Measurements from ENCODE around the gene RAB4B. TPM values are rescaled to one million over a fixed set of nuclear protein-coding genes. Genes with fewer than 3 reads are reported as not detected.

RAB4B gene
- total RNA-seq, 1 experiment from 2014 or later: 29.7 TPM

GRCh38 chr19:40759352-40759751 lies 18.7 kb upstream of the RAB4B start (continued):
- TF ChIP-seq PRDM15 (CRISPR knock-in tag; IDR thresholded peaks at IDR 0.05): no peak
- no peak for TF ChIP-seq SMAD3 (CRISPR knock-in tag; IDR thresholded peaks at IDR 0.05; ENCODE audit: borderline replicate concordance)
- TF ChIP-seq PRRX2 (CRISPR knock-in tag; IDR thresholded peaks at IDR 0.05): no peak
- TF ChIP-seq TEAD4 (CRISPR knock-in tag; IDR thresholded peaks at IDR 0.05): no peak

GRCh38 chr19:40762754-40763470 lies 15.1 kb upstream of the RAB4B start:
- H3K9me3 Mint-ChIP-seq: no peaks in the 10 kb centered on the region
- TF ChIP-seq ZNF263 (CRISPR knock-in tag; IDR thresholded peaks at IDR 0.05; ENCODE audit: low read depth) (no peak), RELA (CRISPR knock-in tag; IDR thresholded peaks at IDR 0.05; ENCODE audit: borderline replicate concordance) (no peak), CREB1 (CRISPR knock-in tag; IDR thresholded peaks at IDR 0.05) (no peak), ZNF416 (CRISPR knock-in tag; IDR thresholded peaks at IDR 0.05) (no peak), TCF7 (CRISPR knock-in tag; IDR thresholded peaks at IDR 0.05; ENCODE audit: low read depth) (no peak), FOXK1 (CRISPR knock-in tag; IDR thresholded peaks at IDR 0.05) (no peak)
- TF ChIP-seq, protein P1, sequence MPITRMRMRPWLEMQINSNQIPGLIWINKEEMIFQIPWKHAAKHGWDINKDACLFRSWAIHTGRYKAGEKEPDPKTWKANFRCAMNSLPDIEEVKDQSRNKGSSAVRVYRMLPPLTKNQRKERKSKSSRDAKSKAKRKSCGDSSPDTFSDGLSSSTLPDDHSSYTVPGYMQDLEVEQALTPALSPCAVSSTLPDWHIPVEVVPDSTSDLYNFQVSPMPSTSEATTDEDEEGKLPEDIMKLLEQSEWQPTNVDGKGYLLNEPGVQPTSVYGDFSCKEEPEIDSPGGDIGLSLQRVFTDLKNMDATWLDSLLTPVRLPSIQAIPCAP (CRISPR knock-in tag; IDR thresholded peaks at IDR 0.05): no peak
- CTCF ChIA-PET: no interaction called here
- ATAC-seq (no peak), DNase-seq (ENCODE audit: low spot score) (no peak)
- no peaks in the 10 kb centered on the region for H3K27me3 Mint-ChIP-seq (ENCODE audit: low read depth)
- H3K36me3 Mint-ChIP-seq: peaks cover 72% of the 10 kb centered on the region
- no peak overlapping the region for H3K27ac Mint-ChIP-seq
- POLR2A ChIA-PET: interaction anchor here (0.7 kb wide), 1 partner anchor 100 kb away, joined by 4 read pairs; no protein-coding TSS in a partner anchor
- no peaks in the 10 kb centered on the region for H3K4me1 Mint-ChIP-seq
- H3K4me3 Mint-ChIP-seq: no peak overlapping the region

DNA sequence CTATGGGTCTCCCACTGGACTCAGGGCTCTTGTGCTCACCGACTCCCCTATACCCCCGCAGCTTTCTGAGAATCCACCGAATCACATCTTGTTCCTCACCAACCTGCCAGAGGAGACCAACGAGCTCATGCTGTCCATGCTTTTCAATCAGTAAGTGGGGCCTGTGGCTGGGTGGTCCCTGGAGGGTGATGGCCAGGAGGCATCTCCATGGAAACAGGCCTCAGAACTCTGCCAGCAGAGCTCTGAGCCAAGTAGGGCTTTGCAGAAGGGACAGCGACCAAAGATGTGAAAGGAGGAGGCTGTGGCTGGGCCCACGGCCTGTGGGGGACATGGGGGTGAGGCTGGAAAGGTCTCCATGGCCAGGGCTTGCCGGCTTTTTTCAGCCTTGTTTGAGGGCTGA lies 14.5 kb upstream of the RAB4B start:
- no peak overlapping the region for H3K4me3 Mint-ChIP-seq
- DNase-seq (ENCODE audit: low spot score): no peak
- H3K4me1 Mint-ChIP-seq: no peaks in the 10 kb centered on the region
- no peaks in the 10 kb centered on the region for H3K27me3 Mint-ChIP-seq (ENCODE audit: low read depth)
- peaks cover 67% of the 10 kb centered on the region for H3K36me3 Mint-ChIP-seq
- POLR2A ChIA-PET: interaction anchor here (0.7 kb wide), 1 partner anchor 100 kb away, joined by 4 read pairs; no protein-coding TSS in a partner anchor
- ATAC-seq: no peak
- CTCF ChIA-PET: no interaction called here
- H3K9me3 Mint-ChIP-seq: no peaks in the 10 kb centered on the region
- H3K27ac Mint-ChIP-seq: no peak overlapping the region
- TF ChIP-seq EMX1 (CRISPR knock-in tag; IDR thresholded peaks at IDR 0.05): no peak
- TF ChIP-seq ZNF263 (CRISPR knock-in tag; IDR thresholded peaks at IDR 0.05; ENCODE audit: low read depth): no peak
- TF ChIP-seq TCF7 (CRISPR knock-in tag; IDR thresholded peaks at IDR 0.05; ENCODE audit: low read depth): no peak
- TF ChIP-seq, protein P2, sequence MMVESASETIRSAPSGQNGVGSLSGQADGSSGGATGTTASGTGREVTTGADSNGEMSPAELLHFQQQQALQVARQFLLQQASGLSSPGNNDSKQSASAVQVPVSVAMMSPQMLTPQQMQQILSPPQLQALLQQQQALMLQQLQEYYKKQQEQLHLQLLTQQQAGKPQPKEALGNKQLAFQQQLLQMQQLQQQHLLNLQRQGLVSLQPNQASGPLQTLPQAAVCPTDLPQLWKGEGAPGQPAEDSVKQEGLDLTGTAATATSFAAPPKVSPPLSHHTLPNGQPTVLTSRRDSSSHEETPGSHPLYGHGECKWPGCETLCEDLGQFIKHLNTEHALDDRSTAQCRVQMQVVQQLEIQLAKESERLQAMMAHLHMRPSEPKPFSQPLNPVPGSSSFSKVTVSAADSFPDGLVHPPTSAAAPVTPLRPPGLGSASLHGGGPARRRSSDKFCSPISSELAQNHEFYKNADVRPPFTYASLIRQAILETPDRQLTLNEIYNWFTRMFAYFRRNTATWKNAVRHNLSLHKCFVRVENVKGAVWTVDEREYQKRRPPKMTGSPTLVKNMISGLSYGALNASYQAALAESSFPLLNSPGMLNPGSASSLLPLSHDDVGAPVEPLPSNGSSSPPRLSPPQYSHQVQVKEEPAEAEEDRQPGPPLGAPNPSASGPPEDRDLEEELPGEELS (CRISPR knock-in tag; IDR thresholded peaks at IDR 0.05): no peak
- TF ChIP-seq, protein P3, sequence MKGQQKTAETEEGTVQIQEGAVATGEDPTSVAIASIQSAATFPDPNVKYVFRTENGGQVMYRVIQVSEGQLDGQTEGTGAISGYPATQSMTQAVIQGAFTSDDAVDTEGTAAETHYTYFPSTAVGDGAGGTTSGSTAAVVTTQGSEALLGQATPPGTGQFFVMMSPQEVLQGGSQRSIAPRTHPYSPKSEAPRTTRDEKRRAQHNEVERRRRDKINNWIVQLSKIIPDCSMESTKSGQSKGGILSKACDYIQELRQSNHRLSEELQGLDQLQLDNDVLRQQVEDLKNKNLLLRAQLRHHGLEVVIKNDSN (CRISPR knock-in tag; IDR thresholded peaks at IDR 0.05): no peak
- no peak for TF ChIP-seq CBFB (CRISPR knock-in tag; IDR thresholded peaks at IDR 0.05; ENCODE audit: low read depth)
- TF ChIP-seq FOXP1 (CRISPR knock-in tag; IDR thresholded peaks at IDR 0.05; ENCODE audit: borderline replicate concordance): no peak
- TF ChIP-seq STAT6 (CRISPR knock-in tag; conservative IDR thresholded peaks at IDR 0.05; ENCODE audit: low read depth): no peak
- TF ChIP-seq, protein P4, sequence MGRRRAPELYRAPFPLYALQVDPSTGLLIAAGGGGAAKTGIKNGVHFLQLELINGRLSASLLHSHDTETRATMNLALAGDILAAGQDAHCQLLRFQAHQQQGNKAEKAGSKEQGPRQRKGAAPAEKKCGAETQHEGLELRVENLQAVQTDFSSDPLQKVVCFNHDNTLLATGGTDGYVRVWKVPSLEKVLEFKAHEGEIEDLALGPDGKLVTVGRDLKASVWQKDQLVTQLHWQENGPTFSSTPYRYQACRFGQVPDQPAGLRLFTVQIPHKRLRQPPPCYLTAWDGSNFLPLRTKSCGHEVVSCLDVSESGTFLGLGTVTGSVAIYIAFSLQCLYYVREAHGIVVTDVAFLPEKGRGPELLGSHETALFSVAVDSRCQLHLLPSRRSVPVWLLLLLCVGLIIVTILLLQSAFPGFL (CRISPR knock-in tag; IDR thresholded peaks at IDR 0.05; ENCODE audit: borderline replicate concordance): no peak
- no peak for TF ChIP-seq ATF3 (CRISPR knock-in tag; conservative IDR thresholded peaks at IDR 0.05)
- no peak for TF ChIP-seq ZNF219 (CRISPR knock-in tag; IDR thresholded peaks at IDR 0.05; ENCODE audit: borderline replicate concordance)
